HG03135 (cell line): Measurements from ENCODE around the gene LRRC4B.

Experiments
- ATAC-seq: cut with Tn5 transposase; IDR thresholded peaks from one replicate; pipeline ENCODE4 v1.9.1; 2021; ENCODE audit warnings: mild to moderate bottlenecking, moderate library complexity; ENCODE audit not compliant: unreplicated experiment

The LRRC4B gene

DNA sequence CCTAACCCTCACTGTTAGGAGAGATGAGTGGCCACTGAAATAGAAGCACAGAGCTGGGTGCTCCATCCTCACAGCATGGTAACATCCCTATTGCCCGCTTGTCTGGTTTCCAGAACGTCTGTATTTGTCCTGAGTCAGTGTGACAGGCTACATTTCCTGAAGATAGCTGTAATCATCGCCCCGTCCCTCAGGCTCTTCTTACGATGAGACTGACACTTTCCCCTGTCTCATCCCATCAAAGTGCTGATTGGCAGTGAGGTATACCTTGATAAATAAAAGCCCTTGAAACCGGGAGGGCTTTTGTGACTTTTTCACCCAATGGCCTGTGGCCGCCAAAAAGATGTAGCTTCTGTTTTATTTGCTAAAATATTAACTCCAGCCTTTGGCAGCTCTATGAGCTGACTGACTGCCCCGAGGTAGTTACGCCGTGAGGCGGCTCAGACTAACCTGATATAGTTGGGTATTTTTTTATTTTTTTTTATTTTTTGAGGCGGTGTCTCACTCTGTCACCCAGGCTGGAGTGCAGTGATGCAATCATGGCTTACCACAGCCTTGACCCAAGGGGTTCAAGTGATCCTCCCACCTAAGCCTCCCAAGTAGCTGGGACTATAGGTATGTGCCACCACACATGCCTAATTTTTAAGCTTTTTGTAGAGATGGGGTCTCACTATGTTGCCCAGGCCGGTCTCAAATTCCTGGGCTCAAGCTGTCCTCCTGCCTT lies 5.7 kb upstream of the LRRC4B start:
- ATAC-seq = no peak

DNA sequence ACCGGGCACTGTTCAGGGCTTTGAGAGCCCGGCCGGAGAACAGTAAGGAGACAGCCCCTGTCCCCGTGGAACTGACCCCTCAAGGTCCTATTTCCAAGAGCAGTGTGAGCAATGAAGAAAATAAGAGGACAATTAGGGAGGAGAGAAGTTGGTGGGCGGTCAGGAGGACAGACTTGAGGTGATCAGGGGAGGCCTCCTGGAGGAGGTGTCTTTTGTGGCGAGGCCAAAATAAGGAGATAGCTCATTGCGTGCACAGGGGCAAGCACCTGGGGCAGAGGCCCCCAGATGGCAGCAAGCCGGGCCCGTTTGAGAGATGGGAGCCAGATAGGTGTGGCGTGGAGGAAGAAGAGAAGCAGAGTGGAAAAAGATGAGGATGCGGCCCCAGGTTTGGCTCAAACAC lies 2.8 kb upstream of the LRRC4B start:
- no peak for ATAC-seq

DNA sequence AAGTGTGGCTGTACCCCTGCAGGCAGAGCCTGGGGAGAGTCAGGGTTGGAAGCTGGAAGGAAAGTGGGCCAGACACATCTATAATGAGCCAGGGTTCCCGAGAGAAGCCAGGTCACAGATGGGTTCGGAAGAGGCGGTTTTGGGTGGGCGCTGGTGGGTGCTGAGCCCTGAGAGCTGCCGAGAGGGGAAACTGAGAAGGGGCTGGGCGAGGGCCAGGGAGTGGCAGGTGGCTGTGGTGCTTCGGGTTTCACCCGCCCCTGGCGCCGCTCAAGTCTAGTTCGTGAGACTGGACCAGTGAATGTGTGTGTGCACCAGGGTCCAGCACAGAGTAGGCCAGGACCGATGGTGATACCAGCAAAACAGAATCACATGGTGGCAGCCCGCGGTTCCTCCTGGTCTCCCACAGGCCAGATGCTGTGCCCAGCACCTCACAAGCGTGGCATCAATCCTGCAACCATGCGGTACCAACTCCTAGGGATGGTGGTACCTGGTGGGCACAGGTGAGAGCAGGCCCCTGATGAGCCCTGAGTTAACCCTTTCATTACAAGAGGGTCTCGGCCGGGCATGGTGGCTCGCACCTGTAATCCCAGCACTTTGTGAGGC lies 1.8 kb upstream of the LRRC4B start:
- no peak for ATAC-seq

DNA sequence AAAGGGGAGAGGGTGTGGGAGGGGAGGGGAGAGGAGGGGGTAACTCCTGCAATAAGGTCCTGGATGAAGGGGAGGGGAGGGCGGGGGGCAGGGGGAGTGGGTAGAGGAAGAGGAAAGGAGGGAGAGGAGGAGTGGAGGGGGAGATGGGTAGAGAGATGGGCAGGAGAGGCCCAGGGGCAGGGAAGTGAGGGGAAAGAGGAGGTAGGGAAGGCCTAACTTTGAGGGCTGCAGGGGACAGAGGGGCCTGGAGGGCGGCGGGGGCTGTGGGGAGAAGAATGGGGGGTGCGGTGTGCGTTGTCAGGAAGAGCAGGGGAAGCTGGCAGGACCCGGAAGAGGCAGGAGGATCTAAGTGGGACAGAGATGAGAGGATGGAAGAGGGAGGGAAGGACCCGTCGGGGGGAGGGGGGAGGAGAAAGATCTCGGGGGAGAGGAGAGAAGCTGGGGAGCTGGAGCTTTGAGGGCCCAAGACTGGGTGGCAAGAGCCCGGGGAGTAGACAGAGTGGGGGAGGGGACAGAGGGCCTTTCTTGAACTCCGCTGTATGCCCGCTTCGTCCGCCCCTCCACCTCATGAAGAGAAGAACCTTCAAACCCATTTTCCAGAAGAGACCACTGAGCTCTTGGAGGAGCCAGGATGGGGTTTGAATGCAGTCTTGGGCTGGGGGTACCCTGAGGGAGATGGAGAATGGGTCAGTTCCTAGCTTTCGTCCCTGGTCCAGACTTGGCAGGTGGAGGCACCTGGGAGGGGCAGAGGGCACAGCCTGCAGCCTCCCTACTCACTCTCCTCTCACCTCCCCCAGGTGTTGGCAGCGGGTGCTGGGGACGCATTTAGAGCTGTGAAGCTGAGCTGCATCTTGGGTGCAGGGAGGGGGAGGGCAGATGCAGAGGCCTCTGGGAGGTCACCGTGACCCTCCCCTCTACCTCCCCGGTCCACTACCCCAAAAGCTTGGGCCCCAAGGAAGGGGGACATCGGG lies 778 bp upstream of the LRRC4B start:
- no peak for ATAC-seq

DNA sequence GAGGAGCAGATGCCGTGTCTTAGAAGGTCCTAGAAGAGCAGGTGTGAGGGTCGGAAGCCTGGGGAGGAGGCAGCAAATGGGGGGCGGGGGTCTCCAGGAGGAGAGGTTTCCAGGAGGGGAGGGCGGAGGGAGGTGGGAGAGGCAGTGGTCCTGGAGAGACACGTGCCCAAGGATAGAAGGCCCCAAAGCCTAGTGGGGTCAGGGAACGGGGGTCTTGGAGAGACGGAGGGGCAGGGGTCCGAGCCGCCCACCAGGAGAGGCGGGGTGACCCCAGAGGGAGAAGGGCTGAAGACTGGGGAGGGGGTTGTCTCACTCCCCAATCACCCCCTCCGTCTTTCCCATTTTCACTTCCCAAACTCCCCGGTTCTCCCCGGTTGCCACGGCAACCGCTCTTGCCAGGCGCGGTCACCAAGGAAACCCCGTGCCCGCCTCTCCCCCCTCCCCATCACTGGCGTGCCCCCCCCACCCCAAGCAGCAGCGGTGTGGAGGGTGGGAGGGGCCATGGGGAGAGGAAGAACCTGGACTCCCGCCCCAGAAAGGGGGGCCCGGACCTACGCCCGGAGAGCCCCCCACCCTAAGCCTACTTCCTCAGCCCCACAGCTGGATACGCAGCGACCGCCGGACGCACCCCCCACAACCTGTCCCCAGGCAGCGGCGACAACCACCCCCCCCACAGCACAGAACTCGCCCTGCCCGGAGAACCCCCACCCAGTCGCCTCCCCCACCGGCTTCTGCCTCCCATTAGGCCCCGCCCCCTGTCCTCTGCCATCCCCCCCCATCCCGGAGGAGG lies 988 bp downstream of the LRRC4B start:
- no peak for ATAC-seq

DNA sequence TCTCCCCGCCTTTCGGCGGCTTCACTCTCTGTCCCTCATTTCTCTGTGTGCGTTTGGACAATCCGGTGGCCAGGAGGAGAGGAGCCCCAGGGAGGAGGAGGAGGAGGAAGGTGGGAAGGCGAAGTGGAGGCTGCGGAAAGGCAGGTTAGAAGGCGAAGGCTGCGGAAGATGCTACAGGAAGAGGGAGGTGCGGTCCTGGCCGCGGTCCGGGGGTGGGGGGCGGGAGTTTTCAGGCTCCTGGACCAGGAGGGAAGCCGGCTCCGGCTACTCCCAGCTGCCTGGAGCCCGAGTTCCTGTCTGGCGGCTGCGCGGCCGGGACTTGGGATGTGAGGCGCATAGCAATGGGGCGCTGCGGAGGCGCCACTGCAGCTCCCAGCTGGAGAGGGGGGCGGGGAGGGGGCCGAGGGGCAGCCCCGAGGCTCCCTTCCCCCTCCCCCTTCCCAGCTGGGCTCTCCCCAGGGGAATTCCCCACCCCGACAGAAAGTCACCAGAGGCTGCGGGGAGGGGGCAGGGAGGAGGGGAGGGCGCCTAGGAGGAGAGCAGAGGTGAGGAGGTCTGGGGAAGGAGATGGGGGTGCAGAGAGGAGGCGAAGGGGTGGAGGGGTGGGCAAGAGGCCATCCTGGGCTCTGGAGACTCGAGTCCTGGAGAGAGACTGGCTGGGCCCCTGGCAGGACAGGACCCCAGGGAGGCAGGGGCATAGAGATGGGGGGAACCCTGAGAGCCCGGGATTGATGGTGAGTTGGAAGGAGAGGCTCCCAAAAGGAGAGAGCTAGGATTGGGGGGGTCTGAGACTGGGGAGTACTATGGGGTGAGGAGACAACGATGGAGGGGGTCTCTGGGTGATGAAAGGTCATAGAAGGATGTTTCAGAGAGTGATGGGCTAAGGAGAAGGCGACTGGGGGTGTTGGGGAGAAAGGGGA lies 2.0 kb downstream of the LRRC4B start:
- no peak for ATAC-seq

DNA sequence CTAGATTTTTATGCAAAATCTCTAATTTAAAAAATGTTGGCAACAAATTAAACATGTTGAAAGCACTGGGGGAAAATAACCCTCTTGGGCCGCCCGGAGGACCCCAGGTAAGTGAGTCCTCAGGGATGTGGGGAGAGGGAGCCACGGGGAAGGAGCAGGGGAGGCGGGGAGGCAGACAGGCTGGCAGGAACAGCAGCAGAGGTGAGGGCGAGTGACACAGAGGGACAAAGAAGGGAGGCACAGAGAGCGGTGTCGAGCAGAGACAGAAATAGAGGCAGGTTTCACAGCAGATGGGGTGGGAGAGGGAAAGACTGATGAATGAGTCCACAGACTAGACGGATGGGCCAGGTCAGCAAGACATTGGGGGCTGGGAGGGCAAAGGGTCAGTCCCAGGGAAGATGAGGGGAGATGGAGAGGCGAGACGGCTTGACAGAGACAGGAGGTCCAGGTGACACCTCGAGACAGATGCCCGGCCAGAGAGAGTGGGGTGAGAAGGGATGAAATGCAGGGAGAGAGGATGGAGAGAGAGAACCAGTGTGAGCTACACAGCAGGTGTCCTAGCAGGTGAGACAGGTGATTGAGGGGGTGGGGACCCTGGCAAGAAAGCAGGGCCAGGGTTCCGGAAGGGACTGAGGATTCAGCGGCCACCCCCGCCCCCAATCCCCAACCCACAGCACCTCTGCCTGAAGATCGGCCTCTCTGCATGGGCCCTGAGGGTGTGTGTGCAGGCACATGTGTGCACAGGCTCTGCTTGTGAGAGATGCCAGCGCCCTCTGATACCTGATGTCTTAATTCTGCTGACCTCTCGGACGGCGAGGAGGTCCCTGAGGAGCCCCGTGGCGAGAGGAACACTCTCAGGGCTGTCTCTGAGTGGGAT lies 3.8 kb downstream of the LRRC4B start:
- ATAC-seq = no peak

DNA sequence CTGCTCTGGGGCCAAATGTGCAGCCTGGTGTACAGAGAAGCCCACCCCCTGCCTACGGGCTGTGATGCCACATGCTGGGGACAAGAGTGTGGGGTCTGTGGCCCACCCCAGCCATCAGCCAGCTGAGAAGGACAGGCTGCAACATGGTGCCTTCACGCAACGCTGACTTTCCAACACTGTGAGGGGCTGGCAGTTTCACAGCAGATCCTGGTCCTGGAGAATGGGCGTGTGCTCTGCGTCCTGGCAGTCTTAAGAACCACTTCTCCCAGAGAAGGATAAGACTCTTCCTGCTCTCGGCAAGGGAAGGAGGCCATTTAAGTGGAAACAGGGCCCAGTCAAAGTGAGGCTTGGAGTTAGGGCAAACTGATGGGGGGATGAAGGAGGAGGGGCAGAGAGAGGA lies 4.6 kb downstream of the LRRC4B start:
- no peak for ATAC-seq

DNA sequence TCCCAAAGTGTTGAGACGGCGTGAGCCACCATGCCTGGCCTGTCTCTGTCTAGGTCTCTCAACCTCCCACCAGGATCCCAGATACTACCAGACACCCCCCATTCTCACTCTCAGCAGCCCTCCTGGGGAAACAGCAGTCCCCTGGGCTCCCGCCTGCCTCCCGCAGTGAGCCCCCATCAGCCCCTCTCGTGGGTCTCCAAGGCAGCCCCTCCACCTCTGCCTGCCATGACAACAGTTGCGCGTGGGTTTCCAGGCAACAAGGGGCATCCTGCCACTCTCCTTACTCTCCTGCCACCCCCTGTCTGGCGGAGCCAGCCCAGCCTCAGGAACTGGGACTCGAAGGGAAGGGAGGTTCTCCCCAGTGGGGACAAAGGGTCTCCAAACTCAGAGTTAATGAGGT lies 5.2 kb downstream of the LRRC4B start:
- no peak for ATAC-seq

DNA sequence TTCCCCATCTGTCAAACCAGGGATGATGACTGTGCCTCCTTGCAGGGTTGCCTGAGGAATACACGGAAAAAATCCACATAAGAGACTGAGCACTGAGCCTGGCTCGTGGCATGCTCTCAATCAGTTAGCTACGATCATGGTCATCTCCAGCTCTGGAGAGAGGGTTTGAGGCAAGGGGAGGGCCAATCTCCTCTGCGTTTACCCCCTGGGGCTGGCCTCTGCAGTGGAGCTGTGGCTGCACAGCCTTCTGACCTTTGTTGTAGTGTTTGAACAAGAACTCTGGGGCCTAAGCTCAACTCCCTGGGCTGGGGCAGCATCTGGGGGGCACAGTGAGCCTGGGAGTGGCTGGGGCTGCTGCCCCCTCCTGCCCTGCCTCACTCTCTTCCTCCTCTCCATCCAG lies 5.9 kb downstream of the LRRC4B start:
- ATAC-seq = no peak

DNA sequence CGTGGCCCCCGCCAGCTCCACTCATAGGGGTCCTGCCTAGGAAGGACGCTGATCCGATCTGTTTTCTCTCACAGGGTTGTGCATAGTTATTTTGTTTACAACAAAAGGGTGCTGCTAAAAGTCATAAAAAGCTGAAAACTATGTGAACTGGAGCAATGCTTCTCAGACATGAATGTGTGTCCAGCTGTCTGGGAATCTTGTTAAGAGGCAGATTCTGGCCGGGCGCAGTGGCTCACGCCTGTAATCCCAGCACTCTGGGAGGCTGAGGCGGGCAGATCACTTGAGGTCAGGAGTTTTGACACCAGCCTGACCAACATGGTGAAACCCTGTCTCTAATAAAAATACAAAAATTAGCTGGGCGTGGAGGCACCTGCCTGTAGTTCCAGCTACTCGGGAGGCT lies 8.6 kb downstream of the LRRC4B start:
- no peak for ATAC-seq

DNA sequence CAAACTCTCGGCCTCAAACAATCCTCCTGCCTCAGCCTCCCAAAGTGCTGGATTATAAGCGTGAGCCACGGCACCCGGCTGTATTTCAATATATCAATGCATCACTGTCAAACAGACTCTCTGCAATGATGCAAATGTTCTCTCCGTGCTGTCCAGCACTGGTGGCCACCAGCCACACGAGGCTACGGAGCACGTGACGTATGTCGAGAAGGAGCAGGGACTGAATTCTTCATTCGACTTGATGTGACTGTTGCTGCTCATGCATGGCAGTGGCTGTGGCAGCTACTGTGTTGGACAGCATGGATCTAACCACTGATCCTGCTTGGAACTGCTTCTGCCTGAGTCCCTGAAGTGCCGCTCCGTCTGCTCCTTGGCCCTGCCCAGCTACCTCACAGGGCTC lies 9.8 kb downstream of the LRRC4B start:
- no peak for ATAC-seq

DNA sequence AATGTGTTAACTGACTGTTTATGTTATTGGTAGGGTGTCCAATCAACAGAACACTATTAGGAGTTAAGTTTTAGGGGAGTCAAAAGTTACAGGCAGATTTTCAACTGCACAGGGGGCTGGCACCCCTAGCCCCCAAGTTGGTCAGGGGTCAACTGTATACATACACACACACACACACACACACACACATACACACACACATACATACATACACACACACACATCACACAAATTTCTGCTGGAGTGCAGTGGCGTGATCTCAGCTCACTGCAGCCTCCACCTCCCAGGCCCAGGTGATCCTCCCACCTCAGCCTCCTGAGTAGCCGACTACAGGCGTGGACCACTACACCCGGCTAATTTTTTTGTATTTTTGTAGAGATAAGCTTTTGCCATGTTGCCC lies 10.2 kb downstream of the LRRC4B start:
- ATAC-seq = no peak

DNA sequence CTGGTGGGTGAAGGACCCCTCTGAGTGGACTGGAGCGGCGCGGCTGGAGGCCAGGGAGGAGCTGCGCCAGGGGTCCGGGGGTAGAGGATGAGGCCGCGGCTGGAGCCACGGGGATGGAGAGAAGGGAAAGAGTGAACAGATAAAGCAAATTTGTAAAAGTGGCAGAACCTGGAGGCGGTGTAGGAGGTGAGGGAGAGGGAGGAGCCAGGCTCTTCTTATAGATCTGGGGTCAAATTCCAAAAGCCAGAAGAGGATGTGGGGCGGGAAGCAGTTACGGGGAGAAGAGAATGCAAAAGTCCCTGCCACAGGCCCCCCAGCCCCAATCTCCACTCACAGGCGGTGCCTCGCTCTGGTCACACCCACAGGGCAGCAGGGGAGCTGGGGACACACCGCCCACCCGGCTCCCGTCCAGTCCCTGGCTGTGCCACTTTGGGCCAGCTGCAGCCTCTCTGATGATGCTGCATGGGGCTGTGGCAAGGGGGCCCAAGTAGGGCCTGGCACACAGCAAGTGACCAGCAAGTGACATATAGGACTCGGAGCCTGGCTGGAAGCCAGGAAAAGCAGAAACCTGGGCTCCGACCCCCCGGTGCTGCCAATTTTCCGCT lies 11.1 kb downstream of the LRRC4B start:
- no peak for ATAC-seq

DNA sequence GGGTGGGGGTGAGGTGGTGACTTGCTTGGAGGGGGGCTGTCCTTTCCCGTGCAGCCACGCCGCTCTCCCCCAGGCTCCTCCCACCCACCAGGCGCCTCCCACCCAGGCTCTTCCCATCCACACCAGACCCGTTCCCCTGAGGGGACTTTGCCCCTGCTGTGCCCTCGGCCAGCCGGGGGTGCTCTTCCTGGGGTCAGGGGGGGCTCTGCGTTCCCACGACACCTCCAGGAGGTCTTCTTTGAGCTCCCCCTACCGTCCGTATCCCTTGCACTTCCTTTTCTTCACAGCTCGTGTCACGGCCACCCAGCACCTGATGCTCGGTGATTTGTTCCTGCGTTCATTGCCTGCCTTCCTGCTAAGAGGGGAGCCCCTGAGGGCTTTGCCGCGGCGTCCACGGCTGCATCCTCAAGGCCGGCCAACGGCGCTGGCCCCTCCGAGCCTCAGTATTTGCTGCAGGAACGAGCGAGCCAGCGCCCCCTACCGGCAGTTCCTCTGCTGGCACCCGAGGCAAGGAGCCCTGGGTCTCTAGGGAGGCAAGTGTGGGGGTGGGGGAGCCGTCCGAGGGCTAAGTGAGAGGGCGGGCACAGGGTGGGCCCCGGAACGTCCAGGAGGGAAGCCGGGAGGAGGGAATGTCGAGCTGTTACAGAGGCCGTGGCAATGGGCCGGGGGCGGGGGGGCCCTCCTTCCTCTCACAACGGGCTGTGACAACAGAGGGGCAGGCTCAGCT lies 11.8 kb downstream of the LRRC4B start:
- no peak for ATAC-seq

DNA sequence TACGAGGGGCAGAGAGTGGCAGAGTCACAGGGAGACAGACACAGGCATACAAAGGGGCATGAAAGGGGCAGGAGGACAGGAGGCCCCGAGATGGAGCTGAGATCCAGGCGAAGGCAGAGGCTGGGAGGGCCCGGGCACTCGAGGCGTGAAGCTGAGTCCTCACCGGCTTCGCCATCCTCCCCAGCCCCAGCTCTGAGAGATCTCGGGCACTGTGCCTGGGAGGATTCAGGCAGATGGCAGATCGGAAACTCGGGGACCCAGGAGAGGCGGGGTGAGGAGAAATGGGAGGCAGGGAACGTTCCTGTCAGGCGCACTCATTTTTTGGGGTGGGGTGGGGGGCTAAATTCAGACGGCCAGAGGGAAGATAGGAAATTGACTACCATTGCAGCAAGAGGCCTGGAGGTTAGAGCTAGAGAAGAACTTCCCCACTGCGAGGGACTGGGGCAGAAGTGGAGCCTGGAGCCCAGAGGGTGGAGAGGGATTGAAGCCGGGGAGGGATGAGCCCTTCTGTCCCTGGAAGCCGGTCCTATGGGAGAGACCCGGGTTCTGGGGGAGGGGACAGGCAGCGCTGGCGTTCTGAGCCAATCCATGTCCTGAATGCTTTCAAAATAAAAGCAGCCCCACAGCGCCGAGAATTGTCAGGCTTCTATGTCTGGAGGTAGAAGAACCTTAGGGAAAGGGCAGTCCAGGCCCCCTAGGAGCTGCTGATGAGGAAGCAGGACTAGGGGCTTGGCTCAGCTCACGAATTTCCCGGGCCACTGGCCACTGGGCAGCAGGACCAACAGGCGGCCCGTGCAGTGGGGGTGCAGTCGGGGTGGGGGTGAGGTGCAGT lies 12.6 kb downstream of the LRRC4B start:
- ATAC-seq = no peak

DNA sequence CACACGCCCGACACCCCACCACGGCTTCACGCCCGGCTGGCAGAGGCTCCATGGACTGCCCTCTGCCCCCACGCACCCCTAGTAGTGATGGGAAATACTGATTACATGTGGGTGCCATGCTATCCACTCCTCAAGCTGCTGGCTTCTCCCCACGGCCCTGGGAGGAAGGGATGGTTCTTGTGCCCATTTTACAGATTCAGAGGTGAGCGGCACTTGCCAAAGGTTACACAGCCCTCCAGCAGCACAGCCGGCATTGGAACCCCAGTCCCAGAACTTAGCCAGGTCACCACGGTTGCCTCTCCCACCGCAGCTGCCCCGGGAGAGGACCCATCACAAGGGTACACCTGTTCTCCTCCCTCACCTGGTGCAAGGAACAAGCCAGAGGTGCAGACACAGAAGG lies 13.2 kb downstream of the LRRC4B start:
- no peak for ATAC-seq
